Smooth muscle cell (in vitro differentiated cells): ENCODE results near the gene CAPNS1. TPM values are rescaled to one million over a fixed set of nuclear protein-coding genes. Genes with fewer than 3 reads are reported as not detected.
A peak's percentile ranks its signal among the peaks of the same experiment; 100 is the strongest.

Experiments
- DNase-seq: peaks from one replicate; lab custom pipeline; 2025; ENCODE audit not compliant: unreplicated experiment; lab: John Stamatoyannopoulos, UW
- H2AFZ ChIP-seq: fragments of 200-600 bp; sonication (generic); 2 replicates; pipeline ENCODE4 v1.6.0; 2016; ENCODE audit warnings: antibody characterized with exemption, low read depth, mild to moderate bottlenecking
- H3F3A ChIP-seq: fragments of 200-600 bp; sonication (generic); 2 replicates; pipeline ENCODE4 v1.6.0; 2017; ENCODE audit warnings: antibody characterized with exemption, low read depth
- H3K27ac ChIP-seq: fragments of 200-600 bp; sonication (generic); 2 replicates; pipeline ENCODE4 v1.5.1; 2016; ENCODE audit warnings: low read depth, mild to moderate bottlenecking
- H3K27me3 ChIP-seq: fragments of 200-600 bp; sonication (generic); 2 replicates; pipeline ENCODE4 v1.6.1; 2016; ENCODE audit warnings: low read depth, mild to moderate bottlenecking
- H3K36me3 ChIP-seq: fragments of 200-600 bp; sonication (generic); 2 replicates; pipeline ENCODE4 v1.5.1; 2016; ENCODE audit warnings: low read depth
- H3K4me1 ChIP-seq: fragments of 200-600 bp; sonication (generic); 2 replicates; pipeline ENCODE4 v1.5.1; 2016; ENCODE audit warnings: low read depth
- H3K4me2 ChIP-seq: fragments of 200-600 bp; sonication (generic); 2 replicates; pipeline ENCODE4 v1.6.0; 2016; ENCODE audit warnings: mild to moderate bottlenecking
- H3K4me3 ChIP-seq: fragments of 200-600 bp; sonication (generic); 2 replicates; pipeline ENCODE4 v1.5.1; 2016; ENCODE audit warnings: mild to moderate bottlenecking
- H3K79me2 ChIP-seq: fragments of 200-600 bp; sonication (generic); 2 replicates; pipeline ENCODE4 v1.6.0; 2016; ENCODE audit warnings: low read depth, mild to moderate bottlenecking
- H3K9ac ChIP-seq: fragments of 200-600 bp; sonication (generic); 2 replicates; pipeline ENCODE4 v1.6.0; 2016; ENCODE audit warnings: low read depth
- H3K9me3 ChIP-seq: fragments of 200-600 bp; sonication (generic); replicated peaks from 2 replicates; pipeline ENCODE4 v1.5.1; 2016; ENCODE audit warnings: low read depth
- H4K20me1 ChIP-seq: fragments of 200-600 bp; sonication (generic); 2 replicates; pipeline ENCODE4 v1.6.0; 2016; ENCODE audit warnings: low read depth
- CTCF ChIP-seq: fragments of 200-600 bp; sonication (generic); IDR thresholded peaks from 2 replicates; pipeline ENCODE4 v1.5.1; 2017; ENCODE audit warnings: borderline replicate concordance, mild to moderate bottlenecking, antibody characterized with exemption; ENCODE audit not compliant: insufficient read depth, poor library complexity, severe bottlenecking
- WGBS: methylation state at CpG from one replicate; pipeline ENCODE4 v1.1.7; 2016; ENCODE audit warnings: low lambda C conversion rate; 5-methylcytosine and 5-hydroxymethylcytosine counted together
- polyA plus RNA-seq: library from polyadenylated mRNA; unstranded; fragments of >200 nt; fragmentation: Nextera tagmentation; extraction: Ambion mirVana; gene quantifications from 2 replicates; pipeline ENCODE4 v1.2.1, GENCODE V29; 2016
- total RNA-seq: library from RNA; depleted of rRNA; stranded (reverse); fragments of >200 nt; gene quantifications from 2 replicates; pipeline ENCODE4 v1.2.3, GENCODE V29; 2014

The CAPNS1 gene
- total and polyA plus RNA-seq, 2 experiments from 2014 or later: 183 to 383 TPM

DNA sequence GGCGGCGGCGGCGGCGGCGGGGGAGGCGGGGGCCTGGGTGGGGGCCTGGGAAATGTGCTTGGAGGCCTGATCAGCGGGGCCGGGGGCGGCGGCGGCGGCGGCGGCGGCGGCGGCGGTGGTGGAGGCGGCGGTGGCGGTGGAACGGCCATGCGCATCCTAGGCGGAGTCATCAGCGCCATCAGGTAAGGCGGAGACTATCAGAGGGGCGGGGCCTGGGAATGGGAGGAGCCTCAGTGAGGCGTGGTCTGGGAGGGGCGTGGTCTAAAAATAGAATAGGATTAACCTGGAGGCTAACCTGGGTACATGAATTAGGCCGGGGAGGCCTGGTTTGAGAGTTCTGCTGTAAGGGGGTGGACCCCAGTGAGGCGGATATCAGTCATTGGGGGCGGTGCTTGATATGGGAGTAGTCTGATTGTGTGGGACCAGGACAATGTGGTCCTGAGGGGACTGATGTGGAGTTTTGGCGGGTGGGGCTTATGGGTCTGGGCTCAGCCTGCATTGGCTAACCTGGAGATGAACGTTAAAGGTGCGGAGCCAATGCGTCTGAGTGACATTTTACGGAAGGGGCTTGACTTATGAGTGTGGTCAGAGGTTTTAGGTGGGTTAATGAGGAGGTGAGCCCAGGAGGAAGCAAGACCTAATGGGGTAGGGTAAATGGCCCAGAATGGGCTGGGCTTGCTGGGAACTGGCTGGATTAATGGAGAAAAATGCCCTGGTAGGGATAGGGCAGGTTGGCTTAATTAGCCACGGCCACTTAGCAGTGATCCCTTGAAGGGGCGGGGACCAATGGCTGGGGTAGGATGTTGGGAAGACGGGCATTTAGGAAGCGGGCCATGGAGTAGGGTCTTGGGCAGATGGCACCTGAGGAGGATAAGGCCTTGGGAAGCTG is 1.4 kb downstream of the CAPNS1 start:
- Histone ChIP-seq H3K79me2 (peaks cover 35% of the 10 kb centered on the region), H2AFZ (no peak overlapping the region), H3F3A (peaks cover 5% of the 10 kb centered on the region), H3K36me3 (peaks cover 3% of the 10 kb centered on the region), H3K4me3 (peak overlapping the region; percentile 97), H4K20me1 (peaks cover 32% of the 10 kb centered on the region), H3K9me3 (no peaks in the 10 kb centered on the region), H3K4me2 (peak overlapping the region; percentile 94), H3K4me1 (no peaks in the 10 kb centered on the region), H3K9ac (peak overlapping the region; percentile 97), H3K27me3 (no peaks in the 10 kb centered on the region), H3K27ac (peak overlapping the region; percentile 94)
- no peak for TF ChIP-seq CTCF
- DNase-seq: peak; percentile 38
- 19% methylated on average over 37 of the region's 42 CpGs for WGBS

GRCh38 chr19:36142046-36142445 is 2.2 kb downstream of the CAPNS1 start:
- Histone ChIP-seq H3K4me3 (no peak overlapping the region), H3K36me3 (peaks cover 3% of the 10 kb centered on the region), H3F3A (peaks cover 5% of the 10 kb centered on the region), H3K79me2 (peaks cover 35% of the 10 kb centered on the region), H3K9ac (no peak overlapping the region), H3K4me1 (no peaks in the 10 kb centered on the region), H3K27me3 (no peaks in the 10 kb centered on the region), H4K20me1 (peaks cover 40% of the 10 kb centered on the region), H2AFZ (no peak overlapping the region), H3K27ac (no peak overlapping the region), H3K9me3 (no peaks in the 10 kb centered on the region), H3K4me2 (no peak overlapping the region)
- no peak for DNase-seq
- TF ChIP-seq CTCF: no peak
- WGBS: 99% methylated on average over 10 of the region's 14 CpGs

- no peak for DNase-seq
- Histone ChIP-seq H3K79me2 (peaks cover 35% of the 10 kb centered on the region), H3K9ac (no peak overlapping the region), H3K4me2 (no peak overlapping the region), H3K27me3 (no peaks in the 10 kb centered on the region), H3K4me3 (no peak overlapping the region), H2AFZ (no peak overlapping the region), H3K27ac (no peak overlapping the region), H3K9me3 (no peaks in the 10 kb centered on the region), H4K20me1 (peaks cover 43% of the 10 kb centered on the region), H3K36me3 (peaks cover 3% of the 10 kb centered on the region), H3K4me1 (no peaks in the 10 kb centered on the region), H3F3A (peaks cover 5% of the 10 kb centered on the region)
- no peak for TF ChIP-seq CTCF
- WGBS: 100% methylated on average over 9 of the region's 9 CpGs
Measured at GRCh38 chr19:36142496-36142895, 2.6 kb downstream of the CAPNS1 start.

- Histone ChIP-seq H3K27me3 (no peaks in the 10 kb centered on the region), H3K4me1 (no peaks in the 10 kb centered on the region), H3K9ac (no peak overlapping the region), H3K36me3 (peaks cover 9% of the 10 kb centered on the region), H3K4me3 (no peak overlapping the region), H3K79me2 (peaks cover 35% of the 10 kb centered on the region), H4K20me1 (peaks cover 64% of the 10 kb centered on the region), H3K27ac (no peak overlapping the region), H2AFZ (no peak overlapping the region), H3F3A (peaks cover 5% of the 10 kb centered on the region), H3K9me3 (no peaks in the 10 kb centered on the region), H3K4me2 (no peak overlapping the region)
- no peak for TF ChIP-seq CTCF
- no peak for DNase-seq
- WGBS: 98% methylated on average over 6 of the region's 6 CpGs
Measured at GRCh38 chr19:36144624-36145023, 4.8 kb downstream of the CAPNS1 start.
